Measurements from ENCODE around the gene RAB11A.
A peak's percentile ranks its signal among the peaks of the same experiment; 100 is the strongest.

The RAB11A gene

DNA sequence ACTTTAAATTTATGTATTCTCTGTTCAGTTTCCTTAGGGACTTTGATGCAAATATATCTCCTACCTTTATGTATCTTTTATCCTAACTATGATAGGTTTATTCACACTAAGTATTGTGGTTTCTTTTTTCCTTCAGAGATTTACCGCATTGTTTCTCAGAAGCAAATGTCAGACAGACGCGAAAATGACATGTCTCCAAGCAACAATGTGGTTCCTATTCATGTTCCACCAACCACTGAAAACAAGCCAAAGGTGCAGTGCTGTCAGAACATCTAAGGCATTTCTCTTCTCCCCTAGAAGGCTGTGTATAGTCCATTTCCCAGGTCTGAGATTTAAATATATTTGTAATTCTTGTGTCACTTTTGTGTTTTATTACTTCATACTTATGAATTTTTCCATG is 18.3 kb downstream of the RAB11A start:
- no peak for DNase-seq

DNA sequence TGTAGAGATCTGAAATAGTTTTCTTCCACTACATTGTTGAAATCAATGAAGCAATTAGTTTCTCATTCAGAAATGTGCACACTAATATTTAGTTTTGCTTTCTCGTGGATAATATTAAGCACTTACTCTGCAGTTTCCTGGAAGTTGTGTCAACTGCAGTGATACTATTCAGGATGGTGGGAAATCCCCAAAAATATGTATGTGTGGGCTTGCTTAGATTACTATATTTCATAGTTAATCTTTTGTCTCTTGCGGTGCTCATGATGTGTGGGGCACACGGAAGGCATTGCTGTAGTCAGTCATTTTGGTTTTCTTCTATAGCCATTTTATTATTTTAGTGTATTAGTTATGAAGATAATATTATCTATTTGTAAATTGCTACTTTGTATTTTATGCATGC is 19.7 kb downstream of the RAB11A start:
- no peak for DNase-seq

DNA sequence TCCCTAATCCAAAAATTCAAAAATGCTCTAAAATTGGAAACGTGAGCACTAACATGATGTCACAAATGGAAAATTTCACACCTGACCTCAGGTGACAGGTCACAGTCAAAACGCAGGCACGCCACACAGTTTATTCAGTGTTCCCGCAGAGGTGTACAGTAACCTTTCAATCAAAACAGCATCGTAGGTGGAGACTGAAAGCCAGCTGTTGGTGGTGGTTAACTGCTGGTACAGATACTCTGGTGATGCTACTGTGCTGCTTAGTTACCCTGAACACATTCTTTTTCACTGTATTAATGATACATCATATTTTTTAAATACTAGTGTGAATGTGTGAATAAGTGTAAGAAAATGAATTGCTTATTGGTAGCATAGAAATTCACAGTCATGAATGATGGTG is 23.8 kb downstream of the RAB11A start:
- DNase-seq: no peak

DNA sequence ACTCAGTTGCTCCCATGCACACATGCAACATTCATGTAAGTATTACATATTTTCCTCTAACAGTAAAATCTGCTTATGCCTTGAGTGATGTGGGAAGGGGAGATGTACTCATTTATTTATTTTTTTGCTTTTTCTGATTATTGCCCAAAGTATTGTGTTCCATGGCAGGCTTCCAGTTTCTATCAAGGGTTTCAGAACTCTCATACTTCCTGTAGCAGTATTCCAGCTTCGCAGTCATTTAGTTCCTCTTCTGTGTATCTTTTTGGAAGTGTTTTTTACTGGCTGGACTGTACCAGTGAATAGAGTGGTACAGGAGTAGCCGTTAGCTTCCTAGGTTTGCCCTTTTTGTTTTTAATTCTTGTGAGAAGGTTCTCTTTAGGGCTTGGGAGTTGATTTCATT is 26.9 kb downstream of the RAB11A start:
- no peak for DNase-seq

DNA sequence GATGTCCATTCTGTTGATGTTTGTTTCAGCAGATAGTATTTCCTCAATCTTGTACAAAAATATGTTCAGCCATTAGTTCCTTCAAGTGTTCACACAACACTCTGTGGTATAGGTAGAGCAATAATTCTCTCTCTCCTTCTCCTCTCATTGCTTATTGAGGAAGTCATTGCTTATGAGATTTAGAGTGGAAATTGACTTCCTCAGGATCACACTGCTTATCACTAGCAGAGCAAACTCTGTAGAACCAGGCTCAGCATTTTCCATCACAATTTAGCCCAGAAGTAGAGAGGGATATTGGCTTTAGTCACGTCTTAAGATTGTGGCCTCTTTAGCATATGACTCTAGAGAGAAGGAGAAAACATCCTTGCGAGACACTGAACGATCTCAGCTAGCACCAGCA is 31.2 kb downstream of the RAB11A start:
- DNase-seq: no peak

DNA sequence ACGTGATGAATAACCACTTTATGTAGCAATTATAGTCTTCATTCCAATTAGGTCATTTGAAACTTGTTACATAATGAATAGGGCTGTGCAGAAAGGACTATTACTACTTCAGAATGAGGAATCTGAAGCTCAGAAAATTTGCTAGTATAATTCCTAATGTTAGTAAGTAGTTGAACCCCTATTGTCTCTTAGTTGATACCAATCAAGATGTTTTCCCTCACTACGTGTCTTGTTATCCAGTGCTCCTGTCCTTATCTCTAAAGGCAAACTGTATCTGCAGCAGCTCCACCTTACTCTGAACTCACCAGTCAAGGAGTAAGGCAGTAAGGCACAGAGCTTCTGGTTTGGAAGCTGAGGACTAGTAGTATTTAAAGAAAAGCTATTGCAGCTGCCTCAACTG is 32.0 kb downstream of the RAB11A start:
- no peak for DNase-seq

DNA sequence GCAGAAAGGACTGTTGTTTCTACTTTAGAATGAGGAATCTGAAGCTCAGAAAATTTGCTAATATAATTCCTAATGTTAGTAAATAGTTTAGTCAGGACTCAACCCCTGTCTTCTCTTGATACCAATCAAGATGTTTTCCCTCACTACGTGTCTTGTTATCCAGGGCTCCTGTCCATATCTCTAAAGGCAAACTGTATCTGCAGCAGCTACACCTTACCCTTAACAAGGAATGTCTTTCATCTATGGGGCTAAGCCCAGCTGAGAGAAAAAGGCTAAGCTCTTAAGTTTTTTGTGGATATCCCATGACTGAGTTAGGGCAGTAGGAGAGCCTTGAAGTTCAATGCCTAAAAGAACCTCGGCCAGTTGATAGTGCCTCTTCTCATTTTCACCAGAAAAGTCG is 32.5 kb downstream of the RAB11A start:
- no peak for DNase-seq

DNA sequence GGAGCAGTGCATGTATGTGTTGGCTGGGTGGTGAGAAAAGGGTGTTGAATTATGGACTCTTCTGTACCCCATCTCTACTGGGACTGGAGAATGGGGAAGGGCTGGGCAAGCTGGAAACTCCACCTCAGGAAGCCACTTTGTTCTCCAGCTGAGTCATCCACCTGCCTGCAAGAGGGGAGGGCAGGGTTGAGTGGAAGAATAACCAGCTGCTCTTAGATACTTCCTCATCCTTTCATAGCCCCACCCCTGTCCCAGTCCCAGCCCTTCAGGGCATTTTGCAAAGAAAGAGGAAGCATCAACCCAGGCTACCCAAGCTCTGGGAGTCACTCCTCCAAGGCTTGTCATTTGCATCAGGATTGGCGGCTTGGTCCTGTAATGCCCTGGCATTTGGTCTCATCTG is 33.1 kb downstream of the RAB11A start:
- DNase-seq: peak; percentile 62

DNA sequence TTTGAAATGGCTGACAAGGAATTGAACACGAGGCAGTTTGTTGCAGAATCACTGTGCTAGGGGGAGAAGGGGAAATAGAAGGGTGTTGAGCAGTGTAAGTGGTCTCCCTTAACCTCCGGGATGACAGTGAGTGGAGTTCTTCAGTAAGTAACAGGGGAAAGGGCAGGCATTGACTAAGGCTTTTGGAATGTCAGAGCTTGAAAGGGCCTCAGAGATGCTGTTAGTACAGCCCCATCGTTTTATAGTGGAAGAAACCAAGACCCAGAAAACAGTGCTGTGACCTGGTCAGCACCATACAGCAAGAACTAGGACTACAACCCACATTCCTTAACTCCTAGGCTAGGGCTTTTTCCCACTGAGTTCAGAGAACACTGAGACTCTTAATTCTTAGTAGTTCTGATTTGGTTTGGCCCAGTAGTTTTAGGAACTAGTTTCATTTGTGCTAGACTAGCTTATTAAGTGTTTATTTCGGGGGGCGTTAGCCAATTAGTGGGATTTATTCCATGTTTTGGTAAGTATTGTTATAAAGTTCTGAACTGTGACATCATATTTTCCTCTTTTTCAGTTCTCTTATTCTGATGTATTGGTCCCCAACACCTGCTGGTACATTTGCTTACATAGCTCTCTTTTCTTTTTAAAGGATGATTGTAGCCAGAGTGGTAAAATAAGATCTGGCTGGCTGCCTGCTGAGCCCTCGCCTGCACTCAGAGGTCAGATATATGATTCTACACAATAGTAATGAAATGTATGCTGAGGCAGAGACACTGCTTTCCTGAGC is 34.2 kb downstream of the RAB11A start:
- DNase-seq: no peak

DNA sequence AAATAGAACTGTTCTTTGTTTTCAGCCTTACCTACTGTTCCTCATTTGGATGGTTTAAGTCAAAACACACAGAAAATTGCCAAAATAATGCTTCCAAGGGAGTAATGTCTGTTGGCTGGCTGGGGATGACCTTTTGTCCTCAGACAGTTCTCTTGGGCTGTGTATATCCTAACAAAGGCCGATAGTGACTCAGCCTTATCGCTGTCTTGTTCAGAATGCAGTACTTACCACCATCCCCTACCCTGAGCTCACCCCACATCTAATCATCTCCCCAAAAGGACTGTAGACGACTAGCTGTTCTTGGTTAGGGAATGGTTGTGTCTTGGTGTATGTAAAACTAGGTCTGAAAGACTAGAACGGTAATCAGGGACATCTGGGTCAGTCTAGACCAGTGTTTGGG is 35.0 kb downstream of the RAB11A start:
- DNase-seq: no peak

DNA sequence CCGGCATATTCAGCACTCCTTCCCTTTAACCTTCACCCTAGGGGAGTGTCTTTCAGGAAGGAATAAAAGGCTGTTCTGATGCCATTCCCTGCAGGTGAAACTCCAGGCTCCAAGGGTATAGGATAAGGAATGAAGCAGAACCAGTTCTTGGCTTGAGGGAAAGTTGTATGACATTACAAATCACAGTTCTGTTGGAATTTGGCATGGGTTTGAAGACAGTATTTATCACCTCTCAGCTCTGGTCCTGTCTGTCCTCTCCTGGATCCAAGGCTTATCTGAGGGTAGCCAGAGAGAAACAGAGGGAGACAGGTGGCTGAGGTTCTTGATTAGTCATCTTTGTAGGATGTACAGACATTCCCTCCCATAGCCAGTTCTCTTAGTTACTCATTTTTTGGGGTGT is 37.1 kb downstream of the RAB11A start:
- no peak for DNase-seq

DNA sequence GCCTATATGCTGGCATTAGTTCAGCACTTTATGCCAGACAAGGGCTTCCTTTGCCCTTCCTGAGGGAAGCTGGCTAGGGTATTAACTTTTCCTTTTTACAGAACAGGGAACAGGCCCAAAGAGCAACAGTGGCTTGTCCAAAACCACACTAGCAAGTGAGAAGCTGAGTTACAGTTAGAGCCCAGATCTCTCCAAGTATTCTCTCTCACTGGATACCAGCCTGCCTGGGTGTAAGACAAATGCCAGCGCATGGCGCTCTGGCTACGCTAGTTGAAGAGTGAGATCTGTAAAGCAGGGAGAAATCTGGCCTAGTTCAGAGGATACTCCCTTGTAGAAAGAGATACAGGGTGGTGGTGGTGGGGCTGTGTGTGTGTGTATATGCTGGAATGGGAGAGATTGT is 38.4 kb downstream of the RAB11A start:
- DNase-seq: no peak

DNA sequence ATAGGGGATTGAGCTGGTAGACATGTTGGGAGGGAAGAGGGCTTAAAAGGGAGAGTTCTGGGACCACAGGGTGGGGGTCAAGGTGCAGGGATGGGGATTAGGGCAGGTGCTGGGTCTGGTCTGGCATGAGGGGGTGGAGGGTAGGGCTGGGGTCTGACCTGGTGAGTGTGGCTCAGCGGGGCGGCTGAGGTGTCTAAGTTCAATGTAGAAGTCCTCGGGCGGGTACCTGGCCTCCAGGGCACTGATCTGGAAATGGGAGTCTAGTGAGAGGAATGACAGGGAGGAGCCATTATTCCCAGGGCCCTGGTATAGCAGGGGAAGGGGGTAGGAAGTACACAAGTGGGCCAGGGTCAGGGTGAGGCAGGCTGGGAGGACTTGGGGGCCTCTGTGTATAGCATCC is 39.6 kb downstream of the RAB11A start:
- DNase-seq: no peak

DNA sequence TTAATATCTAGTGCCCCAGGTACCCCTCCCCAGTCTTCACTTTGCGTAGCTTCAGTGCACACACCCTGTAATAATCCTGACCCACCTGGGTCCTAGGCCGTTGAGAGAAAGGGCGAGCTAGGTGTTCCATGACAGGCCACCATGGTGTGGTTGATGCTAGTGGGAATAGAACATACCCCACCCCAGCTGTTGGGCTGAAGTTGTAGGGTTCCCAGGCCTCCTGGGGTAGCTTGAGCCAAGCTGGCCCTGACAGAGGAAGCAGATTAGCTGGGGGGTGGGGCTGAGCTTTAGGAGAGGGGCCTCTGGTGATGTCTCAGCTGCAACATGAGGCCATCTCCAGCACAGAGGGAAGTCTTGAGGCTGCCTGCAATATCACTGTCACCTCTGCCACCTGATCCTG is 40.5 kb downstream of the RAB11A start:
- DNase-seq: no peak

DNA sequence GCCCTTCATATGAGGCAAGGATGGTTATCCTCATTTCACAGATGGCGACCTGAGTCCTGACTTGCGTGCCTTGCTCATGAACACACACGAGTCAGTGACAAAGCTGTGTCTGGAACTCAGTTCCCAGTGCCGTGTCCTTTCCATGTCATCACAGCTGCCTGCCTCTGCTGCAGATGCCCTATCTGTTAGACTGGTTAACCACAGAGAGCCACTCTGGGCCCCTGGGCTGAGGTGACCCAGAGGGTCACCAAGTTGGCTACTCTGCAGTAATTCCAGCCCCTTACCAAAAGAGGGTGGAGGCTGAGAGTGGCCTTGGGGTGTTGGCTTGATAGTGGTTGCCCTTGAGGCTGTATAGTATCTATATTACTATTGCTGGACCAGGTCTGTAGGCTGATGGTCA is 41.0 kb downstream of the RAB11A start:
- no peak for DNase-seq

DNA sequence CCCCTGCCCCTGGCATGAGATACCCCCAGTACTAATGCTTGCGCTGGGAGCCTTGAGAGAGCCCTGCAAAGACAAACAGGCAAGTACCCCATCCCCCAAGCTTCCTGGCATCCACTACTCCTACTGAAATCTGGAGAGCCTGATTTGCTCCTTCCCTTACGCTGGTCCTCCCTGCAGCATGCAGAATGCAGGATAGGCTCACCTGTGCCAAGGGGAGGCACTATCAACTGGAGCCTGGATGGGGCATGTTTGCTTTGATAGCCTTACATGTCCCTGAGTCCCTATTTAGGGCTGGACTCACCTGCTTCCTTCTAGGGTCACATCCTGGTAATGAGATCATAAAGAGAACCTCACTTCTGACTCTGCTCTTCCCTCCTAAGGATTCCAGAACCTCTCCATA is 42.9 kb downstream of the RAB11A start:
- DNase-seq: no peak

DNA sequence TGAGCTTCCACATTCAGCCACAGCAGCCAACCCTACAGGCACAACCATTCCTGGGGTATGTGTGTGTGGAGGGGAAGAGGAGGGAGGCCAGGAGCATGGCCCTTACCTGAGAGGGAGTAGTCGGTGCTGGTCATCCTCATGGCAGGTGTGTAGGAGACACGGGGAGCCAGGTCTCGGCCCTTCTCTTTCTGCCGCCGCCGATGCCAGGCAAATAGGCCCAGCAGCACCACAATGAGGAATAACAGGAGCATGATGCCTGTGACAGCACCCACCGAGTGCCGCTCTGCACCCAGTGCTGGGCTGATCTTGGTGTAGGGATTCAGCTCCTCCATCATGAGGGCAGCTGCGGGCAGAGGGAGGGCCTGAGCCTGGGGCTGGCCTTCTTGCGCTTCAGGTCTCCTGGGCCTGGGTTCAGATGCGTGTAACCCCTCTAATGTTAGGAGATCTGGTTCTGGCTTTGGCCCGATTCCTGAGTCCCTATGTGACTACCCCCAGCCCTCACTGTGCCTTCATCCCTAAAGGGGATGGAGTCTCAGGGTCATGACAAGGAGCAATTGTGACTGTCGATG is 44.4 kb downstream of the RAB11A start:
- no peak for DNase-seq

DNA sequence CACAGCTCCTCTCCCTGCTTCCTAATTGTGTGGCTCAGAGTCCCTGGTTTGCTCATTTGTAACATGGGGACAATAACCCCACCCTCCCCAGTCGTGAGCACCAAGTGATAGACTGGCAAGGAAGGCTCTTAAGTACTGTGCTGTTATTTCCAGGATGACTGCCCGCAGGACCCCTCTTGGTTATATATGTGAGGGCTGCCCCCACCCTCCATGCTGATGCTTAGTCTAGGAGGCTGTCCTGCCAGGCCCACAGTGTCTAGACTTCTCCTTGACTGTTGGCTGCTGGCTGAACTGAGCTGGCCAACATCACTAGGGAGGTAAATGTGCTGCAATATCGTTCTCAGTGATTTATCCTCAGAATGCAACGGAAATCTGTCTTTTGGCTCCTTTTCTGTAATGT is 45.1 kb downstream of the RAB11A start:
- DNase-seq: no peak

DNA sequence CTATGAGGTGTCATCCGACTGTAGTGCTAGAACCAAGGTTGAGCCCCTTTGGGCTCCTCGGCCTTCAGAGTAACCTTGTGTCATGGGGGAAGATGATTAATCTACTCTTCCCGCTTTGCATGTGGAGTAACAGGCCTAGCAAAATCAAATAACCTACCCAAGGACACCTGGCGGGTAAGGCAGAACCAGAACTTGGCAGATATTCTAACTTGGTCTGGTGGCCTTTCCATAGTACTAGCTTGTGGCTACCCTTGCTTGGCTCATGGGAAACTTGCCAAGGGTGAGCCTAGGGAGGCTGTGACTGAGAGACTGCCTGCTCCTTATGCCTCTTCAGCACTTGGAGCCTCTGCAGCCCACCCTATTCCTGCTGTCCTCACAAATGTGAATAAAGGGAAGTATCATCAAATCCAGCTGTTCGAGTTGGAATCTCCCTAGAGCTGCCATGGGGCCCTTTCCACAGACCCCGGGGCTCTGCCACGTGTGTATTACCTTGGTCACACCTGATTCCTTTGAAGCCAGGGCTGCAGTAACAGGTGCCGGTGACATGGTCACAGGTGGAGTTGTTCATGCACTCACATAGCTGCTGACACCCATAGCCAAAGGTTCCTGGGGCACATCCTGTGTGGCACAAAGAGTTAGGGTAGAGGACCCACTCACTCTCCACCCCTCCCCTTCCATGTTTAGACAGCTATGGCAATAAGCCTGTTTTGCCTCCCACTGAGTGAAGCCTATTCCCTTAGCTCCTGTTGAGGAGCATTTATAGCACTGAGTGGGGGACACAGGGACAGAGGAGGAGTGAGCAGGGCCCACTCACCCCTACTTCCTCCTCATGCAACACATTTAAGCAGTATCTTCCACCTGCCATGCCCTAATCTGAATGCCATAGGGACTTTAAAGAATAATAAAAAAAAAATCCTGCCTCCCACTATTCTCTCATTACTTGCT is 46.0 kb downstream of the RAB11A start:
- no peak for DNase-seq

DNA sequence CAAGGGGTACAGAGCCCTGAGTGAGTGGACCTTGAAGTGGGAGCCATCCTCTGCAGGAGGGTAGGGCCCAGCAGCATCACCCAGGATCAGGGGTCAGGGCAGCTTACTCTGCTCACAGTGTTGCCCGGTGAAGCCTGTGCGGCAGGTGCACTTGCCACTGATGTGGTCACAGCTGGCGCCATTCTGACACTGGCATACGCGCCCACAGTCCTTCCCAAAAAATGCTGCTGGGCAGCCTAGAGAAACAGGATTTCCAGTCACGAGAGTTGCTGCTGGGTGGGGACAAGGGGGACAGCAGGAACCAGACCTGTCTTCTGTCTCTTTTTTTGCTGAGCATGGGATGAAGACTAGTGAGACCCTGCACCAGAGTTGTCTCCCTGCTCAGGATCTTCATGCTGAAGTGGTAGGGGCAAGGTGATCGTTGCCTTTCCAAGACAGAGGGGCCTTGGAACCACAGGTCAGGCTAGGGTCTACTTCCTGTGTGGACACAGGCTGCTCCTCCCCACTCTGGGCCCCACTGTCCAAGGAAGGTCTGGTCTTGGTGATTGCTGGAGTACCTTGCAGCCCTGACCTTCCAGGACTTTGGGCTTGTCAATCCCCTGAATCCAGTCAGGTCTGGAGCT is 46.9 kb downstream of the RAB11A start:
- no peak for DNase-seq

DNA sequence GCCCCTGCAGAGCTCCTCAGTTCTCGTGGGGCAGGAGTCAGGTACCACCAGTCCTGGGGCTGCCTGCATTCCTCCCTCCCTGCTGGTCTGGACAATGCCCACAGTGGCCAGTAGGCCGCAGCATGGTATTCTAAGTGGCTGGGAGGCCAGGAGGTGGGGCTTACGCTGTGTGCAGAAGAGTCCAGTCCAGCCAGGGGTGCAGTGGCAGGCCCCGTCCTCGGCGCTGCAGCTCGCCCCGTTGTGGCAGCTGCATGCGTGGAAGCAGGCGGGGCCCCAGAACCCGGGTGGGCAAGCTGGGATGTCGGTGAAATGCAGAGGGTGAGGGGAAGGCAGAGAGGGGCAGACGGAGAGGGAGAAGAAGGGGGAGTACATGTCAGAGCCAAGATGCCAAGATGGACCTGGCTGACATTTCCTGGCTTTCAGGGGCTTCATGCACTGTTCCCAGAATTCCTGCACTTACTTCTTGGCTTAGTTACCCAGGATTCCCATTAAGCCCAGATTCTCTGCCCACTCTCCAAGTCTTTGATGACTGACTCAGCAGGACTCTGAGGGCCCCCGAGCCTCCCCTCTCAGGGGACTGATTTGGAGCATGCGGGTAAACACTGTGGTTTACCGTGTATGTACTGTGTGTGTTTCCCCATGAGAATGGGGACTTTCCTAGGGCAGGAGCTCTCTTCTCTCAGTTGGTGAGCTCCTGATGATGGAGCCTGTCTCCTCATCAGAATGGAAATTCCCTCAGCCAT is 47.5 kb downstream of the RAB11A start:
- DNase-seq: peak; percentile 27

DNA sequence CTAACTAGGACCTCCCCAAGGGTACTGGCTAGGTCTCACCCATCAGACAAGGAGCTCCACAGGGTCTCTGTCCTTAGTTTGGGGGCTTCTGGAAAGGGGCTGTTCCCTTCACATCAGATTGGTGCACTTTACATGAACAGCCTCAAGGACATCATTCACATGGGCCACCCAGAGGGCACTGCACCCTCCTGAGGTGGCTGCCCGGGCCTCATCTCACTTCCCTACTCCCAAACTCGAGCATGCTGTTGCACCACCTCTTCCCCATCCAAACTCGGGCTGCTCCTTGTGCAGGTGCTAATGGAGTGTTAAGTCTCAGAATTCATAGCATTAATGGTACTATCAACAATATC is 48.1 kb downstream of the RAB11A start:
- DNase-seq: no peak

DNA sequence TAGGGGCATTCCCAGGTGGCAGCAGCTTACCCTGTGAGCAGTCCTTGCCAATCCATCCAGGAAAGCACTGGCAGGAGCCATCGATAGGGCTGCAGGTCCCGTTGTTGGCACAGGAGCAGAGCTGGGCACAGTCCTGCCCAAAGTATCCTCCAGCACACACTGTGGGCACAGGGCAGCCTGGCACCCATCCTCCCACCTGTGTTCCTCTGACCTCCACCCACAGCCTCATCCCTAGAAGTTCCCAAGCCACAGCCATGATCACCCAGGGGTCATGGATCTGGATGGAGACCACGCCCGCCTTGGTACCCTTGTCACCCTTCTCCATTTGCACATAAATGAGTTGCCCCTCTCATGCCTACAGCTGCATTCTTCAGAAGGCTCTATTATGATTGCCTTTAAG is 48.6 kb downstream of the RAB11A start:
- no peak for DNase-seq

Data from NCI-H510A (cell line).